MM.1S (cell line): ENCODE data around the gene HS6ST3.

ENCODE experiments used
- DNase-seq: peaks from one replicate; pipeline ENCODE4 v3.0.0-alpha.2; 2015
- H2AFZ ChIP-seq: fragments of 300-600 bp; sonication (generic); 2 replicates; pipeline ENCODE4 v1.6.0; 2016; ENCODE audit warnings: antibody characterized with exemption, low read length
- H3F3A ChIP-seq: fragments of 300-600 bp; sonication (generic); 2 replicates; pipeline ENCODE4 v1.6.1; 2016; ENCODE audit warnings: mild to moderate bottlenecking, antibody characterized with exemption, low read length, moderate library complexity, mixed read lengths; ENCODE audit not compliant: insufficient read depth
- H3K27ac ChIP-seq: fragments of 300-600 bp; sonication (generic); 2 replicates; pipeline ENCODE4 v1.5.1; 2016; ENCODE audit warnings: mild to moderate bottlenecking, low read length
- H3K27me3 ChIP-seq: fragments of 300-600 bp; sonication (generic); replicated peaks from 2 replicates; pipeline ENCODE4 v1.6.0; 2016; ENCODE audit warnings: low read length; ENCODE audit not compliant: insufficient read depth
- H3K36me3 ChIP-seq: fragments of 300-600 bp; sonication (generic); replicated peaks from 2 replicates; pipeline ENCODE4 v1.6.1; 2016; ENCODE audit warnings: mild to moderate bottlenecking, low read length, mixed read lengths; ENCODE audit not compliant: insufficient read depth
- H3K4me1 ChIP-seq: fragments of 300-600 bp; sonication (generic); 2 replicates; pipeline ENCODE4 v1.6.1; 2016; ENCODE audit warnings: low read length, mixed read lengths
- H3K4me2 ChIP-seq: fragments of 300-600 bp; sonication (generic); 2 replicates; pipeline ENCODE4 v1.6.0; 2016; ENCODE audit warnings: low read depth, low read length
- H3K4me3 ChIP-seq: fragments of 300-600 bp; sonication (generic); 2 replicates; pipeline ENCODE4 v1.5.1; 2016; ENCODE audit warnings: low read length, mixed read lengths
- H3K79me2 ChIP-seq: fragments of 300-600 bp; sonication (generic); 2 replicates; pipeline ENCODE4 v1.6.1; 2016; ENCODE audit warnings: mixed run types, low read length, mixed read lengths
- H3K9ac ChIP-seq: fragments of 300-600 bp; sonication (generic); 2 replicates; pipeline ENCODE4 v1.6.1; 2016; ENCODE audit warnings: low read length, mixed read lengths
- H3K9me2 ChIP-seq: fragments of 300-600 bp; sonication (generic); replicated peaks from 2 replicates; pipeline ENCODE4 v1.6.1; 2016; ENCODE audit warnings: mild to moderate bottlenecking, low read length, mixed read lengths; ENCODE audit not compliant: insufficient read depth
- H3K9me3 ChIP-seq: fragments of 300-600 bp; sonication (generic); replicated peaks from 2 replicates; pipeline ENCODE4 v1.6.1; 2016; ENCODE audit warnings: mild to moderate bottlenecking, low read length, mixed read lengths; ENCODE audit not compliant: insufficient read depth
- H4K20me1 ChIP-seq: fragments of 300-600 bp; sonication (generic); 2 replicates; pipeline ENCODE4 v1.6.1; 2016; ENCODE audit warnings: mild to moderate bottlenecking, low read length, moderate library complexity, mixed read lengths; ENCODE audit not compliant: insufficient read depth
- CTCF ChIP-seq: fragments of 300-600 bp; sonication (generic); IDR thresholded peaks from 2 replicates; pipeline ENCODE4 v1.5.1; 2016; ENCODE audit warnings: antibody characterized with exemption, low read length, mixed read lengths
- EZH2 ChIP-seq: fragments of 300-600 bp; sonication (generic); optimal IDR thresholded peaks from 2 replicates; pipeline ENCODE3; 2017; ENCODE audit warnings: low read depth, mild to moderate bottlenecking, antibody characterized with exemption, low read length, mixed read lengths
- EZH2phosphoT487 ChIP-seq: fragments of 300-600 bp; sonication (generic); IDR thresholded peaks from 2 replicates; pipeline ENCODE4 v1.6.1; 2018; ENCODE audit warnings: antibody characterized with exemption, low read length

HS6ST3 gene

DNA sequence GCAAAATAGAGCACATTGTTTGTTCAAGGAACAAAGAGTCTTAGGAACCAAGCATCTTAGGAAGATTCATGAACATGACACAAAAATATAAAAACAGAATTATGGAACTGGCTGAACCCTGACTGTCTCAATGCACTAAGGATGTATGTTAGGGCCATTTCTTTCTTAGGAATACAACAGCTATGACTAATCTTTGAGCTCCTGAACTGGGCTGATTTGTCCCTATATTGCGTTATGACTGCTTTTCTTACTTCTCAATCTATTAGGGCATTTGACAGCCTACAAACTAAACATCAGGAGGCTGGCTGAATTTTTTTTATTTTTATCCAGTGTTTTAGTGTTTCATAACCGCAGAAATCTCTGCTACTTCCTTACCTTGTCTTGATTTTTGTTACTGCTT is 693.1 kb downstream of the HS6ST3 start:
- Histone ChIP-seq H3K79me2 (no peaks in the 10 kb centered on the region), H3K4me1 (no peaks in the 10 kb centered on the region), H3K4me3 (no peak overlapping the region), H3K9me3 (no peaks in the 10 kb centered on the region), H4K20me1 (no peaks in the 10 kb centered on the region), H3K27ac (no peak overlapping the region), H3K36me3 (no peaks in the 10 kb centered on the region), H3K9ac (no peak overlapping the region), H3K27me3 (no peaks in the 10 kb centered on the region), H3F3A (no peaks in the 10 kb centered on the region), H3K4me2 (no peak overlapping the region), H2AFZ (no peak overlapping the region), H3K9me2 (no peaks in the 10 kb centered on the region)
- no peak for DNase-seq
- TF ChIP-seq EZH2 (no peak), CTCF (no peak), EZH2phosphoT487 (no peak)

- no peak for TF ChIP-seq EZH2
- TF ChIP-seq EZH2phosphoT487 = no peak
- TF ChIP-seq CTCF = no peak
- Histone ChIP-seq H3K79me2 (no peaks in the 10 kb centered on the region), H3K9me2 (no peaks in the 10 kb centered on the region), H3K4me3 (no peak overlapping the region), H3K36me3 (no peaks in the 10 kb centered on the region), H2AFZ (no peak overlapping the region), H3K4me2 (no peak overlapping the region), H3K27me3 (no peaks in the 10 kb centered on the region), H3K9ac (no peak overlapping the region), H3K9me3 (no peaks in the 10 kb centered on the region), H3F3A (no peaks in the 10 kb centered on the region), H3K4me1 (no peaks in the 10 kb centered on the region), H3K27ac (no peak overlapping the region), H4K20me1 (no peaks in the 10 kb centered on the region)
- DNase-seq = no peak
Measured at GRCh38 chr13:96783511-96783910, 693.6 kb downstream of the HS6ST3 start.

DNA sequence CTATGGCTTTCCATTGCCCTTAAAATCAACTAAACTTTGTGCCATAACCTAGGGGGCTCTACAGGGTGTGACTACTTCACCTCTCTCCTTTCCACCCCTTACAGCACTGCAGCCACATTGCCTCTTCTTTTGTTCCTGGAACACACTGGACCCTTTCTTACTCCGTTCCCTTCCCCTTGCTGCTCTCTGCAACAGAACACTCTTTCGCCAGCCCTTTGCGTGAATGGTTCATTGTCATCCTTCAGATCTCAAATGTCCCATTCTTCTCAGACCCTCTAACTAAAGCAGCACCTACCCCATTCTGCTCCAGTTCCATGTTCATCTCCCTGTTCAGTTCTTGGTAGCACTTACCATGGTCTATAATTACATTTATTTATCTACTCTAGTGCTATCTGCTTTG is 696.1 kb downstream of the HS6ST3 start:
- Histone ChIP-seq H3K4me2 (no peak overlapping the region), H4K20me1 (no peaks in the 10 kb centered on the region), H3K4me1 (no peaks in the 10 kb centered on the region), H3K9me2 (no peaks in the 10 kb centered on the region), H3K36me3 (no peaks in the 10 kb centered on the region), H3K9me3 (no peaks in the 10 kb centered on the region), H2AFZ (no peak overlapping the region), H3K4me3 (no peak overlapping the region), H3K27ac (no peak overlapping the region), H3K79me2 (no peaks in the 10 kb centered on the region), H3K27me3 (no peaks in the 10 kb centered on the region), H3F3A (no peaks in the 10 kb centered on the region), H3K9ac (no peak overlapping the region)
- DNase-seq = no peak
- TF ChIP-seq EZH2phosphoT487 (no peak), CTCF (no peak), EZH2 (no peak)

DNA sequence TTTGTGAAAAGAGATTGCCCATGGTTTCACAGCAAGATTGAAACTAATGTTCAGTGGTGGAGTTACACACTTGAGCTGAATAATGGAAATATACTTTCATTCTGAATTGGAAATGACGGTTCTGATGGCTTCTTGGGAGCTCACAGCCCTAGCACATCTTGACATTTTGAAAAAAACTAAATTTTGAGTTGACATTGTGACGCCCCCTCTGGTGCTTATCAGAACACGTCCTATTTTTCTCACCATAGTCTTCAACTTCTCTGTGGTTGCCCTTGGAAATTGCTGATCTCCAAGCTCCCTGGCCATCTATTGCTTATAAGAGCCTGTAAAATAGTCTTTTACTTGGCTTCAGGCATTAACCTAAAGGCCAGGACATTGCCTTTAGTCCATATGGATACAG is 702.3 kb downstream of the HS6ST3 start:
- Histone ChIP-seq H2AFZ (no peak overlapping the region), H3K9ac (no peak overlapping the region), H3K36me3 (no peaks in the 10 kb centered on the region), H3K27me3 (no peaks in the 10 kb centered on the region), H3K4me1 (no peaks in the 10 kb centered on the region), H3K4me2 (no peak overlapping the region), H3K79me2 (no peaks in the 10 kb centered on the region), H4K20me1 (no peaks in the 10 kb centered on the region), H3K9me3 (no peaks in the 10 kb centered on the region), H3F3A (no peaks in the 10 kb centered on the region), H3K27ac (no peak overlapping the region), H3K4me3 (no peak overlapping the region), H3K9me2 (no peaks in the 10 kb centered on the region)
- no peak for DNase-seq
- TF ChIP-seq EZH2phosphoT487 (no peak), CTCF (no peak)
